Measurements from ENCODE around the gene PRPF8.

Gene PRPF8

GRCh38 chr17:1732241-1732832 lies 47.7 kb upstream of the PRPF8 start:
- Histone ChIP-seq H2AFZ (ENCODE audit: low read length) (no peak overlapping the region), H3K9ac (ENCODE audit: low read length) (no peak overlapping the region), H4K20me1 (ENCODE audit: insufficient read depth, low read length) (no peaks in the 10 kb centered on the region), H3K27ac (ENCODE audit: low read length) (no peak overlapping the region), H3K9me2 (replicated peaks; ENCODE audit: insufficient read depth, low read length) (no peaks in the 10 kb centered on the region), H3K9me3 (replicated peaks; ENCODE audit: insufficient read depth, low read length) (no peaks in the 10 kb centered on the region), H3K79me2 (ENCODE audit: low read length) (no peaks in the 10 kb centered on the region), H3K27me3 (replicated peaks; ENCODE audit: insufficient read depth, low read length) (no peaks in the 10 kb centered on the region), H3K4me3 (ENCODE audit: low read length) (no peak overlapping the region), H3K4me2 (ENCODE audit: low read depth, low read length) (no peak overlapping the region), H3K4me1 (ENCODE audit: low read length) (no peaks in the 10 kb centered on the region), H3K36me3 (replicated peaks; ENCODE audit: insufficient read depth, low read length) (no peaks in the 10 kb centered on the region), H3F3A (ENCODE audit: insufficient read depth, low read length) (no peaks in the 10 kb centered on the region)
- TF ChIP-seq EZH2phosphoT487 (IDR thresholded peaks at IDR 0.05; ENCODE audit: low read length) (no peak), EZH2 (optimal IDR thresholded peaks at IDR 0.05; ENCODE audit: low read depth, low read length) (no peak), CTCF (IDR thresholded peaks at IDR 0.05; ENCODE audit: low read length) (no peak)
- DNase-seq, result no peak

- H3K9ac ChIP-seq (ENCODE audit: low read length), result no peak overlapping the region
- H3K27ac ChIP-seq (ENCODE audit: low read length), result no peak overlapping the region
- H3K27me3 ChIP-seq (replicated peaks; ENCODE audit: insufficient read depth, low read length), result no peaks in the 10 kb centered on the region
- H3K9me3 ChIP-seq (replicated peaks; ENCODE audit: insufficient read depth, low read length), result no peaks in the 10 kb centered on the region
- H3F3A ChIP-seq (ENCODE audit: insufficient read depth, low read length), result no peaks in the 10 kb centered on the region
- H2AFZ ChIP-seq (ENCODE audit: low read length), result no peak overlapping the region
- H4K20me1 ChIP-seq (ENCODE audit: insufficient read depth, low read length), result no peaks in the 10 kb centered on the region
- no peak for TF ChIP-seq EZH2phosphoT487 (IDR thresholded peaks at IDR 0.05; ENCODE audit: low read length)
- no peak for TF ChIP-seq CTCF (IDR thresholded peaks at IDR 0.05; ENCODE audit: low read length)
- no peak for TF ChIP-seq EZH2 (optimal IDR thresholded peaks at IDR 0.05; ENCODE audit: low read depth, low read length)
- no peak overlapping the region for H3K4me2 ChIP-seq (ENCODE audit: low read depth, low read length)
- no peak overlapping the region for H3K4me3 ChIP-seq (ENCODE audit: low read length)
- no peaks in the 10 kb centered on the region for H3K36me3 ChIP-seq (replicated peaks; ENCODE audit: insufficient read depth, low read length)
- no peaks in the 10 kb centered on the region for H3K4me1 ChIP-seq (ENCODE audit: low read length)
- no peak for DNase-seq
- no peaks in the 10 kb centered on the region for H3K9me2 ChIP-seq (replicated peaks; ENCODE audit: insufficient read depth, low read length)
- H3K79me2 ChIP-seq (ENCODE audit: low read length), result peaks cover 6% of the 10 kb centered on the region
These were observed 46.5 kb upstream of the PRPF8 start for GRCh38 chr17:1731194-1731506.

- Histone ChIP-seq H4K20me1 (ENCODE audit: insufficient read depth, low read length) (no peaks in the 10 kb centered on the region), H3K9me3 (replicated peaks; ENCODE audit: insufficient read depth, low read length) (no peaks in the 10 kb centered on the region), H3K79me2 (ENCODE audit: low read length) (peaks cover 12% of the 10 kb centered on the region), H3K4me3 (ENCODE audit: low read length) (no peak overlapping the region), H3K9ac (ENCODE audit: low read length) (no peak overlapping the region), H2AFZ (ENCODE audit: low read length) (no peak overlapping the region), H3K27ac (ENCODE audit: low read length) (no peak overlapping the region), H3K27me3 (replicated peaks; ENCODE audit: insufficient read depth, low read length) (no peaks in the 10 kb centered on the region), H3K36me3 (replicated peaks; ENCODE audit: insufficient read depth, low read length) (no peaks in the 10 kb centered on the region), H3F3A (ENCODE audit: insufficient read depth, low read length) (no peaks in the 10 kb centered on the region), H3K4me2 (ENCODE audit: low read depth, low read length) (no peak overlapping the region), H3K9me2 (replicated peaks; ENCODE audit: insufficient read depth, low read length) (no peaks in the 10 kb centered on the region), H3K4me1 (ENCODE audit: low read length) (no peaks in the 10 kb centered on the region)
- DNase-seq, result no peak
- TF ChIP-seq EZH2phosphoT487 (IDR thresholded peaks at IDR 0.05; ENCODE audit: low read length), result no peak
- no peak for TF ChIP-seq EZH2 (optimal IDR thresholded peaks at IDR 0.05; ENCODE audit: low read depth, low read length)
- no peak for TF ChIP-seq CTCF (IDR thresholded peaks at IDR 0.05; ENCODE audit: low read length)
These were observed 45.9 kb upstream of the PRPF8 start for GRCh38 chr17:1730326-1731193.

Data from MM.1S (cell line).